ENCODE measurements around the gene FMN1.

GRCh38 chr15:32743411-32744140, 450.9 kb downstream of the FMN1 start:
- TF ChIP-seq CTCF (conservative IDR thresholded peaks at IDR 0.05) = no peak
- TF ChIP-seq ZFX (IDR thresholded peaks at IDR 0.05) = no peak

Measured in C4-2B (cell line).